ENCODE measurements around the gene TIGIT.

The TIGIT gene

DNA sequence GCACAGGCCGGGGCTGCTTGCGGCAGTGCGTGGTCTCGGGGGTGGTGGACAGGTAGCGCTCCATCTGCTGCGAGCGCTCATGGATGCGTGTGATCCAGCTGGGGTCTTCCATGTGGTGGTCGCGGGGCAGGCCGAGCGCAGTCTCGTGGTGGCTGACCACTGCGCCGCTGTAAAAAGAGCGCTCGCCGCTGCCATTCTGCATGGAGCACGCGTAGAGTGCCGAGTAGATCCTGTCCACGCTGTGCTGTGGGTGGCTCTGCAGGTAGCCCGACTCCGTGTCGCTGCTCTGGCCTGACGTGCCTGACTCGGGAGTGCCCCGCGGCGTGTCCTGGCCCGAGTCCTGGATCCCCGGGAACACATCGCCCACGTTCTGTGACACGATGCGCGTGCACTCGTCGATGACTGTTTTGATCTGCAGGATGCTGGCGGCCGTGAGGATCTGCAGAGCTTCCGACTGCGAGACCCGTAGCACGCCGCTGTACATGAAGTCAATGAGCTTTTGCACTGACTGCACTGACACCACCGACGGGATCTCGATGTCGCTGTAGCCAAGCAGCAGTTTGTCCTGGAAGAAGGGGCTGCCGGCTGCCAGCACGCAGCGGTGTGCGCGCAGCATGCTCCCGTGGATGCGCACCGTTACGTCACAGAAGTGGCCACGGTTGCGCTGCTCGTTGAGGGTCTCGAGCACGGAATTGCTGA is 57.4 kb downstream of the TIGIT start:
- no peak for DNase-seq (ENCODE audit: low read depth in 2 of 2)

DNA sequence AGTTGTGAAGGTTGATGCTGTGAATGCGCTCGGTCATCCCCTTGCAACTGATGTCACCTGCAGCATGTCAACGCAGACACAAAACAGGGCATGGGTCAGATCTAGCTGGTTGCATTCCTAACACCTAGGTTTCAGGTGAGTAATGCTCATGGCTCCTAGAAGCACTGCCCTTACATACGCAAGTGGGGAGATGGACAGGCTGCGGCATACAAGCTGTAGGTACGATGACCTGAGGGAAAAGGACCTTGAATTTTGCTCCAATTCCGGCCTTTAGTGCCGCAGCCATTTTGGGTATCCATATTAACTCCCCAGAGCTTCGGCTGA is 58.0 kb downstream of the TIGIT start:
- no peak for DNase-seq (ENCODE audit: low read depth in 2 of 2)

DNA sequence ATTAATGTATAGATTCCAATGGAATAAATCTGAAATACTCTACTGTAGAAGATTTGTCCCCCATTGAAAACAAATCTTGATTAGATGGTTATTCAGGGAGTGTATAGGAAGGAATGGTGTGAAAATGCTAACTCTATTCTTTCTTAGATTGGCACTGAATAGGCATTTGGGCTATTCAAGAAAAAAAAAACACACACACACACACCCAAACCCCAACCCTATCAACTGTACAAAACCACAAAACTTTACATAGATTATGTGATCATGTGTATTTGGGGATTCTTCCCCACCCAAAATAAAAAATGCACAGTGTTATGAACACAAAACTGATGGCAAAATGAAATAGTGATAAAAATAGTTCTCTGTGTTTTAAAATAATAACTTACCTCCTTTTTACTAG is 61.8 kb downstream of the TIGIT start:
- no peak for DNase-seq (ENCODE audit: low read depth in 2 of 2)

DNA sequence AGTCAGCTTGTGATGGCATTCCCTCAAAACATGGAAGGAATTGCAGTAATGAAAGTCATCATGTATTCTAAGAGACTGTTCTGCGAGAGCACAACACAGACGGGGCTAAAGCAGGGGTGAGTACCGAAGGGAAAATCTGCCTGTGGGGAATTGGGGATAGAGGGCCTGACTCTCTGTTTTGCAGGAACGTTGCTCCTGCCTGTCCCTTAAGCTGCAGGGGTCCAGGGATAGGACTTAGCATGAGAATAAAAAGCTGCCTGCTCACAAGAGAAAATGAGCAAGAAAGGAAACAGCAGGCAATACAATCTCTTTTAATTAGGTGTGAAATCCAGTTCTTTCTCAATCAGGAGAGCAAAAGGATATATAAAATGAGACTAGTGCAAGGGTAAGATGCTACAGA is 62.2 kb downstream of the TIGIT start:
- DNase-seq (ENCODE audit: low read depth in 2 of 2) = no peak

DNA sequence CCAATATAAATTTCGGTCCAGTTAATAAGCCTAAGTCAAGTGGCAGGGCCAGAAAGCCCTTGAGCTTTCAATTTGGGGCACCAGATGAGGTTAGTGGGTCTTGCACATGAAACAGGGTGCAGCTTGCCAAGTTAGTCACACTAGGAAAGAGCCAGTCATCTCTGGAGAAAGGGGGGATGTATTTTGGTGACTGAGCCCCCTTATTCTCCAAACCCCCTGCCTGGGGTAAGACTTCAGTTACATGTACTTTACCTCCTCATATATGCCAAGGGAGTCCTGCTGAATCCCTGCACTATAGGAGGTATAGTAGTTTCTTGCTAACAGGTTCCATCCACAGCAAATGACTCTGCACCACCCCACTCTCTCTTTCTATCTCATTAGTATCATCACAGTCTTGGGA is 62.7 kb downstream of the TIGIT start:
- no peak for DNase-seq (ENCODE audit: low read depth in 2 of 2)
